Measurements from ENCODE around the gene NPL.
A peak's percentile ranks its signal among the peaks of the same experiment; 100 is the strongest.

Gene NPL

DNA sequence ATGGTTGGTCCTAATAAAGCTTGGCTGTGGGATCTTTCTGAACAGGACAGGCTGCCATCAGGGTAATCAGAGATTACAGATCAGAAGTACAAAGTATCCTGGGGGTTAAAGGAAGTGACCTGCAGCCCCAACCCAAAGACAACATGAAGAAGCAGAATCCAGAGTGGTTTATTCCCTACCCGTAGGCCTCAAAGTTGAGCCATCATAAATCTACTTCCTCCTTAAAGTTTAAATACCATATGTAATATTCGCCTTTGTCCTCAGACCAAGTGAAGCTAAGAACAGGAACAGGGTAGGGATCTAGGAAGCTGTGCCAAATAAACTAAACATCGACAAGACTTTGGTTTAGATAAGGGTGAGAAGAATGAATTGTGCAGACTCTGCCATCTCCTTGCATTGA is 33.6 kb downstream of the NPL start:
- DNase-seq, result no peak

- no peak for DNase-seq
These were observed 37.3 kb downstream of the NPL start for GRCh38 chr1:182826892-182827291.

- DNase-seq, result no peak
These were observed 39.8 kb downstream of the NPL start for GRCh38 chr1:182829285-182829932.

- DNase-seq, result no peak
These were observed 43.7 kb downstream of the NPL start for GRCh38 chr1:182833271-182833670.

GRCh38 chr1:182834326-182834725 is 44.8 kb downstream of the NPL start:
- DNase-seq, result no peak

- DNase-seq, result no peak
These were observed 46.2 kb downstream of the NPL start for GRCh38 chr1:182835806-182836205.

- peak; percentile 99 for DNase-seq
These were observed 49.9 kb downstream of the NPL start, which contains the start of gene DHX9 for GRCh38 chr1:182839209-182840066. Gene DHX9 (plus strand): TSS chr1:182839347. CDS start chr1:182842567, 3,220 bp downstream.

- no peak for DNase-seq
These were observed 51.9 kb downstream of the NPL start for GRCh38 chr1:182841368-182841988.

DNA sequence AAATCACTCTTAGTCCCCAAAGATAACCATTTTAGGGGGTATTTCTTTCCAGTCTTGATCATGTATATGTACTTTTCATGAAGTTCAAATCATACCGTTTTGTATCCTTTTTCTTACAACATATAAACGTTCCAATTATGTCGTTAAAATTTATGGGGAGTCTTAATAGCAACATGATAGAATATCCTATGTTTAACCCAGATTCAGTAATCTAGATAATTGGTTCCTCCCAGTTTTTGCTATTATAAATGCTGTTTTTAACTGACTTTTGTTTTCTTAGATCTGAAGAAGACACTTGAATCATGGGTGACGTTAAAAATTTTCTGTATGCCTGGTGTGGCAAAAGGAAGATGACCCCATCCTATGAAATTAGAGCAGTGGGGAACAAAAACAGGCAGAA is 52.7 kb downstream of the NPL start:
- no peak for DNase-seq

DNA sequence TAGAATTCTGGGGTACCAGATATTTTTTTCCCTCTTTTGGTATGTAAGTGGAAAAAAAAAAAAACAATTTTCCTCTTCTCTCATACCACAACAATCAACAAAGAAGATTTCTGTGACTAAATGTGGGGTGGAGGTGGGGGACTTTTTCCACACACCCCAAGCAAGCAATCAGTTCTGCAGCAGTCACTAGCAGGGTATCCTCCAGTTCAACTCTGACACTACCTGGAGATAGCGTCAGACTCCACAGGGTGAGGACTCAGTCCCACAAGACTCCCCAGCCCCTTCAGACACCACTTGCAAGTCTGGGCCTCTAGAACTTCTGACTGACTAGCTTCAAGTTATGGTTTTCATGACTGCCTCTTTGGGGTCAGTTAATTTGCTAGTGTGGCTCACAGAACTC is 55.8 kb downstream of the NPL start:
- DNase-seq, result no peak

DNA sequence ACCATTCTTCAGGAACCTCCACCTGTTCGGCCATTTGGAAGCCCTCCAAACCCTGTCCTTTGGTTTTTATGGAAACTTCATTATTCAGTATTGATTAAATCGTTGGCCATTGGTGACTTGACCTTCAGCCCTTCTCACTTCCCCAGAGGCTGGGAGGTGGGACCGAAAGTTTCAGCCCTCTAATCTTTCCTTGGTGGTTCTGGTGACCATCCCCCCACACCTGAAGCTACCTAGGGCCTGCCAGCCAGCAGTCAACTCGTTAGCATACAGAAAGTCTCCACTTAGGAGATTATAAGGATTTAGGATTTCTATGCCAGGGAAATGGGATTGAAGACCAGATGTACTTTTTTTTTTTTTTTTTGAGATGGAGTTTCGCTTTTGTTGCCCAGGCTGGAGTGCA is 56.3 kb downstream of the NPL start:
- no peak for DNase-seq

- no peak for DNase-seq
These were observed 57.5 kb downstream of the NPL start for GRCh38 chr1:182847105-182847504.

- DNase-seq, result no peak
These were observed 59.2 kb downstream of the NPL start for GRCh38 chr1:182848736-182849135.

DNA sequence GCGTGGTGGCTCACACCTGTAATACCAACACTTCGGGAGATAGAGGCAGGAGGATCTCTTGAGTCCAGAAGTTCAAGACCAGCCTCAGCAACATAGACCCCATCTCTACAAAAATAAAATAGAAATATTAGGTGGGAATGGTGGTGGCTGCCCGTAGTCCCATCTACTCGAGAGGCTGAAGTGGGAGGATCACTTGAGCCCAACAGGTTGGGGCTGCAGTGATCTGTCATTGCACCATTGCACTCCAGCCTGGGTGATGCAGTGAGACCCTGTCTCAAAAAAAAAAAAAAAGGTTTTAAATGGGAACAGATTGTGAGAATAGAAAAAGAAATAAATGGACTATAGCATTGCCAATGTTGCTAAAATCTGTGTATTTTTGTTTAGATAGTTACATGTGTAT is 60.7 kb downstream of the NPL start:
- DNase-seq, result no peak

GRCh38 chr1:182851825-182852224 is 62.3 kb downstream of the NPL start:
- DNase-seq, result no peak

GRCh38 chr1:182855911-182856310 is 66.3 kb downstream of the NPL start:
- no peak for DNase-seq

- no peak for DNase-seq
These were observed 67.6 kb downstream of the NPL start for GRCh38 chr1:182857212-182857611.

GRCh38 chr1:182860658-182861057 is 71.1 kb downstream of the NPL start:
- no peak for DNase-seq

- no peak for DNase-seq
These were observed 72.4 kb downstream of the NPL start for GRCh38 chr1:182861994-182862393.

DNA sequence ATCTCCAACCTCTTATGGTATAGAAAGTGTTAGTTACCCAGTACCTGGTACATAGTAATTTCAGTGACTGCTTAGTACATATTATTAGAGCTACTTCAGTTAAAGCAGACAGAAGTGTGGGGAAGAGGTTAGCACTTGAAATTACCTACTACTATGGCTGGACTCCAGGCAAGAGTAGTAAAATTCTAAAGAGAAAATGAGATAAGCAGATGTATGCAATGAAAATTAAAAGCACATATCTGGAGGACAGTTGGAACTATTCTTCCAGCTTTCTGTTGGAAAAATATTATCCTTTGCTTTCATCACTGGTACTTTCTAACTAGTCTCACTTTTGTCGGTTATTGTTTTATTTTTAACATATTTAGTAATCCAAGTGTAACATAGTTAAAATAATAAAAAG is 73.3 kb downstream of the NPL start:
- no peak for DNase-seq

- DNase-seq, result no peak
These were observed 74.4 kb downstream of the NPL start for GRCh38 chr1:182863940-182864339.

DNA sequence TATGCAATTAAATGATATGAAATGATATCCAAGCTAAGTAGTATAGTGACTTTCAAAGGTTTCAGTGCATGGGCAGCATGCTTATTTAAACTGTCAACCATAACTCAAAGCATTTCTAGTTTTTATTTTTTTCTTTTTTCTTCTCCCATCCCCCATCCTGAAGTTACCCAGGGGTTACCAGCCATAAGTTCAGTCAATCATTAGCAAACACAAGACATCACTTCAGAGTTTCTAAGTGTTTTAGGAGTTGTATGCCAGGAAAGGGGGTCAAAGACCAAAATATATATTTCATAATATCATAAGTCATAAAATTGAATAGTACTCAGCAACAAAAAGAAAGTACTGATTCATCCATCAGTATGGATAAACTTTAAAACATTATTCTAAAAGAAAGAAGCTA is 78.3 kb downstream of the NPL start:
- no peak for DNase-seq

GRCh38 chr1:182869241-182869666 is 79.7 kb downstream of the NPL start:
- no peak for DNase-seq

DNA sequence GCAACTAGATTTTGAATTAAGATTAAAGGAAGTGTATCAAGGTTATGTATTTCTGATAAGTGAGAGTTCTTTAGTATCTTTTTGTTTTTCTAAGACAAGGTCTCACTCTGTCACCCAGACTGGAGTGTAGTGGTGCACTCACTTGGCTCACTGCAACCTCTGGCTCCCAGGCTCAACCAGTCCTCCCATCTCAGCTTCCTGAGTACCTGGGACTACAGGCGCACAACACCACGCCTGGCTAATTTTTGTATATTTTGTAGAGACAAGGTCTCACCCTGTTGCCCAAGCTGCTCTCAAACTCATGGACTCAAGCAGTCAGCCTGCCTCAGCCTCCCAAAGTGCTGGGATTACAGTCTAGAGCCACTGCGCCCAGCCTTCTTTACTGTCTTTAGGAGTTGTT is 83.3 kb downstream of the NPL start:
- no peak for DNase-seq
